HCT116 (cell line): Measurements from ENCODE around the gene ZSCAN29. TPM values are rescaled to one million over a fixed set of nuclear protein-coding genes. Genes with fewer than 3 reads are reported as not detected.

Source experiments
- ATAC-seq: fragments of 200-7000 bp; cut with Tn5 transposase; 2 replicates; pipeline ENCODE4 v1.9.1; 2020; ENCODE audit warnings: mild to moderate bottlenecking, moderate library complexity
- BruUV-seq: library from RNA; stranded (reverse); fragments of 400-500 nt; replicated peaks from 2 replicates; lab custom pipeline; 2021; lab: Mats Ljungman, UMichigan
- CTCF ChIA-PET: fragments of 300-600 bp; sonication (Branson Sonifier 250); formaldehyde crosslinking; loops from one replicate; lab custom pipeline; 2021; ENCODE audit warnings: antibody characterized with exemption; lab: Charles Lee
- POLR2A ChIA-PET: fragments of 300-600, 350-600 bp; sonication (Branson Sonifier 250); formaldehyde crosslinking; loops from one replicate; lab custom pipeline; 2021; ENCODE audit warnings: antibody characterized with exemption; lab: Charles Lee
- RAD21 ChIA-PET, 2 experiments: fragments of 300-600 bp; sonication (Branson Sonifier 250); formaldehyde crosslinking; loops; one replicate each; lab custom pipeline; 2023; ENCODE audit warnings: low total read pairs in 2 of 2; ENCODE audit not compliant: uncharacterized antibody in 2 of 2, unreplicated experiment in 2 of 2, low non-redundant PET in 1 of 2; lab: Charles Lee
- DNase-seq: peaks from one replicate; pipeline ENCODE4 v3.0.0-alpha.2; 2010; ENCODE audit warnings: low read depth, low spot score
- H2AFZ ChIP-seq: fragments of 200-600 bp; shearing (Covaris generic), sonication (generic); 2 replicates; pipeline ENCODE4 v1.6.1; 2017; ENCODE audit warnings: low read depth, mixed run types, mixed read lengths, antibody characterized with exemption, low read length; ENCODE audit not compliant: poor library complexity, severe bottlenecking
- H3K27ac ChIP-seq: 2 replicates; pipeline ENCODE4 v1.5.1; 2012; ENCODE audit warnings: low read depth, low read length
- H3K27me3 ChIP-seq: fragments of 200-600 bp; sonication (generic); 2 replicates; pipeline ENCODE4 v1.6.1; 2016; ENCODE audit warnings: mixed run types, low read length, mixed read lengths; ENCODE audit not compliant: insufficient read depth
- H3K36me3 ChIP-seq, 2 experiments: fragments of 200-500 bp in 1 of 2; fragments of 200-600 bp in 1 of 2; sonication (Bioruptor generic) in 1 of 2; sonication (generic) in 1 of 2; 2 replicates each; pipeline versions ENCODE4 v1.5.1 to v1.6.1; 2014 to 2016; ENCODE audit warnings: low read length in 2 of 2, inconsistent platforms in 1 of 2, mixed read lengths in 1 of 2, mixed run types in 1 of 2; ENCODE audit not compliant: insufficient read depth in 2 of 2, control insufficient read depth in 1 of 2
- H3K4me1 ChIP-seq, 2 experiments: fragments of 200-600 bp in 1 of 2; sonication (generic) in 1 of 2; 2 replicates each; pipeline versions ENCODE4 v1.5.1 to v1.6.1; 2012 to 2017; ENCODE audit warnings: low read length in 2 of 2, inconsistent platforms in 1 of 2, mild to moderate bottlenecking in 1 of 2, mixed read lengths in 1 of 2, mixed run types in 1 of 2, moderate library complexity in 1 of 2; ENCODE audit not compliant: insufficient read depth in 2 of 2, control insufficient read depth in 1 of 2
- H3K4me2 ChIP-seq: fragments of 200-600 bp; sonication (generic); 2 replicates; pipeline ENCODE4 v1.6.1; 2017; ENCODE audit warnings: mixed run types, low read length, mixed read lengths
- H3K4me3 ChIP-seq, 2 experiments: fragments of 200-600 bp in 1 of 2; sonication (generic) in 1 of 2; replicated peaks in 1 of 2; 2 replicates each; pipeline ENCODE4 v1.5.1; 2011 to 2016; ENCODE audit warnings: low read length in 2 of 2, control low read depth in 1 of 2, low read depth in 1 of 2, mild to moderate bottlenecking in 1 of 2, mixed read lengths in 1 of 2, mixed run types in 1 of 2
- H3K79me2 ChIP-seq: fragments of 200-600 bp; sonication (generic); 2 replicates; pipeline ENCODE4 v1.6.1; 2017; ENCODE audit warnings: mild to moderate bottlenecking, mixed run types, low read length, moderate library complexity, mixed read lengths; ENCODE audit not compliant: insufficient read depth
- H3K9ac ChIP-seq: fragments of 200-600 bp; sonication (generic); 2 replicates; pipeline ENCODE4 v1.6.1; 2016; ENCODE audit warnings: low read length, mixed read lengths
- H3K9me2 ChIP-seq: fragments of 200-600 bp; sonication (generic), shearing (Covaris generic); 2 replicates; pipeline ENCODE4 v1.6.1; 2017; ENCODE audit warnings: mixed run types, mild to moderate bottlenecking, moderate library complexity; ENCODE audit not compliant: insufficient read depth
- H3K9me3 ChIP-seq, 2 experiments: fragments of 200-500 bp in 1 of 2; fragments of 200-600 bp in 1 of 2; sonication (Bioruptor generic) in 1 of 2; sonication (generic) in 1 of 2; 2 replicates each; pipeline ENCODE4 v1.6.1; 2014 to 2017; ENCODE audit warnings: low read length in 2 of 2, mixed read lengths in 2 of 2, inconsistent platforms in 1 of 2, low read depth in 1 of 2, mild to moderate bottlenecking in 1 of 2, mixed run types in 1 of 2, moderate library complexity in 1 of 2; ENCODE audit not compliant: control insufficient read depth in 1 of 2, insufficient read depth in 1 of 2
- H4K20me1 ChIP-seq: fragments of 200-600 bp; sonication (generic), shearing (Covaris generic); 2 replicates; pipeline ENCODE4 v1.6.1; 2017; ENCODE audit warnings: mixed run types, mild to moderate bottlenecking, moderate library complexity; ENCODE audit not compliant: insufficient read depth
- CBX3 ChIP-seq: IDR thresholded peaks from 2 replicates; pipeline ENCODE4 v1.6.1; 2012; ENCODE audit warnings: low read depth
- CEBPB ChIP-seq: IDR thresholded peaks from 2 replicates; pipeline ENCODE4 v1.6.1; 2012; ENCODE audit warnings: low read depth
- EGR1 ChIP-seq: IDR thresholded peaks from 2 replicates; pipeline ENCODE4 v1.6.1; 2012; ENCODE audit warnings: low read depth
- ELF1 ChIP-seq: IDR thresholded peaks from 2 replicates; pipeline ENCODE4 v1.6.1; 2012; ENCODE audit warnings: low read depth, borderline replicate concordance
- JUND ChIP-seq: IDR thresholded peaks from 2 replicates; pipeline ENCODE4 v1.6.1; 2012
- POLR2A ChIP-seq: IDR thresholded peaks from 2 replicates; pipeline ENCODE4 v1.7.0; 2011; ENCODE audit warnings: borderline replicate concordance; ENCODE audit not compliant: insufficient read depth, insufficient read length; ENCODE audit errors: extremely low read depth
- POLR2AphosphoS5 ChIP-seq: IDR thresholded peaks from 2 replicates; pipeline ENCODE4 v1.6.1; 2011; ENCODE audit warnings: mild to moderate bottlenecking, low read depth, low read length, moderate library complexity
- REST ChIP-seq: IDR thresholded peaks from 2 replicates; pipeline ENCODE4 v1.6.1; 2012; ENCODE audit warnings: low read depth
- SIN3A ChIP-seq: IDR thresholded peaks from 2 replicates; pipeline ENCODE4 v1.6.1; 2012; ENCODE audit warnings: low read depth
- ZNF274 ChIP-seq: fragments of 200-500 bp; sonication (Bioruptor generic); IDR thresholded peaks from 2 replicates; pipeline ENCODE4 v1.6.1; 2014; ENCODE audit warnings: mild to moderate bottlenecking, low read depth, low read length, inconsistent platforms
- intact Hi-C: fragments of 100-400 bp; cut with micrococcal nuclease; formaldehyde crosslinking; loops from 2 replicates; pipeline ENCODE4 v1.10.0; 2022
- total RNA-seq: library from RNA; stranded (reverse); gene quantifications from one replicate; pipeline ENCODE4 v1.2.1, GENCODE V29; 2021; ENCODE audit not compliant: unreplicated experiment
- TF ChIP-seq, protein P1 (sequence below): IDR thresholded peaks from 2 replicates; pipeline ENCODE4 v1.6.1; 2011; ENCODE audit warnings: mild to moderate bottlenecking, low read length, moderate library complexity; ENCODE audit not compliant: insufficient replicate concordance; ENCODE audit errors: extremely low read depth

ZSCAN29 gene
- total RNA-seq, 1 experiment from 2014 or later: 27.3 TPM

- Histone ChIP-seq H3K27ac (no peak overlapping the region), H3K36me3 (peaks cover 70 to 81% of the 10 kb centered on the region in 2 experiments), H2AFZ (no peak overlapping the region), H3K9me3 (no peaks in the 10 kb centered on the region), H3K9ac (no peak overlapping the region), H3K27me3 (no peaks in the 10 kb centered on the region), H3K79me2 (no peaks in the 10 kb centered on the region), H4K20me1 (no peaks in the 10 kb centered on the region), H3K4me2 (no peak overlapping the region), H3K4me1 (no peaks in the 10 kb centered on the region), H3K9me2 (no peaks in the 10 kb centered on the region), H3K4me3 (no peak overlapping the region)
- DNase-seq (no peak), ATAC-seq (no peak)
- TF ChIP-seq CEBPB (no peak), ELF1 (no peak), REST (no peak), JUND (no peak)
- RAD21 ChIA-PET: no interaction called here
- POLR2A ChIA-PET: no interaction called here
- intact Hi-C loops: no loop called here
- BruUV-seq: no TSS peak
- CTCF ChIA-PET: interaction anchor here (1.2 kb wide), 1 partner anchor 28 kb away, joined by 3 read pairs; no protein-coding TSS in a partner anchor
Measured at GRCh38 chr15:43404130-43404529, 33.3 kb upstream of the ZSCAN29 start.

DNA sequence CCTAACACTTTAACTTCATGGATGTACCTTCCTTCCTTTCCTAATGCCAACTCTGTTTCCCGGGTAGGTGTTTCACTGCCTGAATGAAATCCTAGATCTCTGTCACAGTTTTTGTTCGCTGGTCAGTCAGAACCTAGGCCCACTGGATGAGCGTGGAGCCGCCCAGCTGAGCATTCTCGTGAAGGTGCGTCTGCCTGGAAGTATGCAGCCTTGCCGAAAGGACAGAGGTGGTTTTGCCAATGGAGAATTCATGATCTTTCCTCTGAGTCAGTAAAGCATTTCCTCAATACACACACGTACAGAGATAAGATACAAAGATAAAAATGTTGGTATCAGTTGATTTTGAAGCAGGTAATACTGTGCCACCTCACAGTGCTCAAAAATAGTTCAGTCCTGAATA is 32.8 kb upstream of the ZSCAN29 start:
- POLR2A ChIA-PET: no interaction called here
- Histone ChIP-seq H3K4me3 (no peak overlapping the region), H2AFZ (no peak overlapping the region), H3K27me3 (no peaks in the 10 kb centered on the region), H4K20me1 (no peaks in the 10 kb centered on the region), H3K36me3 (peaks cover 66 to 81% of the 10 kb centered on the region in 2 experiments), H3K4me2 (no peak overlapping the region), H3K9me2 (no peaks in the 10 kb centered on the region), H3K9me3 (no peaks in the 10 kb centered on the region), H3K79me2 (no peaks in the 10 kb centered on the region), H3K9ac (no peak overlapping the region), H3K27ac (no peak overlapping the region), H3K4me1 (no peaks in the 10 kb centered on the region)
- ATAC-seq (no peak), DNase-seq (no peak)
- RAD21 ChIA-PET: no interaction called here
- intact Hi-C loops: no loop called here
- BruUV-seq: no TSS peak
- CTCF ChIA-PET: interaction anchor here (1.2 kb wide), 1 partner anchor 28 kb away, joined by 3 read pairs; no protein-coding TSS in a partner anchor
- TF ChIP-seq ELF1: no peak
- TF ChIP-seq CBX3: no peak
- no peak for TF ChIP-seq CEBPB
- no peak for TF ChIP-seq SIN3A
- TF ChIP-seq REST: no peak
- TF ChIP-seq, protein P1, sequence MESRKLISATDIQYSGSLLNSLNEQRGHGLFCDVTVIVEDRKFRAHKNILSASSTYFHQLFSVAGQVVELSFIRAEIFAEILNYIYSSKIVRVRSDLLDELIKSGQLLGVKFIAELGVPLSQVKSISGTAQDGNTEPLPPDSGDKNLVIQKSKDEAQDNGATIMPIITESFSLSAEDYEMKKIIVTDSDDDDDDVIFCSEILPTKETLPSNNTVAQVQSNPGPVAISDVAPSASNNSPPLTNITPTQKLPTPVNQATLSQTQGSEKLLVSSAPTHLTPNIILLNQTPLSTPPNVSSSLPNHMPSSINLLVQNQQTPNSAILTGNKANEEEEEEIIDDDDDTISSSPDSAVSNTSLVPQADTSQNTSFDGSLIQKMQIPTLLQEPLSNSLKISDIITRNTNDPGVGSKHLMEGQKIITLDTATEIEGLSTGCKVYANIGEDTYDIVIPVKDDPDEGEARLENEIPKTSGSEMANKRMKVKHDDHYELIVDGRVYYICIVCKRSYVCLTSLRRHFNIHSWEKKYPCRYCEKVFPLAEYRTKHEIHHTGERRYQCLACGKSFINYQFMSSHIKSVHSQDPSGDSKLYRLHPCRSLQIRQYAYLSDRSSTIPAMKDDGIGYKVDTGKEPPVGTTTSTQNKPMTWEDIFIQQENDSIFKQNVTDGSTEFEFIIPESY: no peak
- TF ChIP-seq EGR1: no peak
- no peak for TF ChIP-seq ZNF274
- no peak for TF ChIP-seq POLR2AphosphoS5
- no peak for TF ChIP-seq JUND
- no peak for TF ChIP-seq POLR2A
